Left cardiac atrium (tissue), 4 donors: ENCODE results near the gene TNS3. TPM values are rescaled to one million over a fixed set of nuclear protein-coding genes. Genes with fewer than 3 reads are reported as not detected.
A peak's percentile ranks its signal among the peaks of the same experiment; 100 is the strongest.

Source experiments
- ATAC-seq, 2 donors: fragments of 200-7000 bp; cut with Tn5 transposase; one replicate each; pipeline ENCODE4 v1.9.1; 2020; ENCODE audit warnings: mild to moderate bottlenecking in 2 of 2, moderate library complexity in 2 of 2
- DNase-seq: peaks from one replicate; pipeline ENCODE4 v3.0.0-alpha.2; 2020
- intact Hi-C, 2 donors: fragments of 100-400 bp; cut with DNase I; formaldehyde crosslinking; loops; one replicate each; pipeline versions ENCODE4 v1.14.1 to v1.15.1; 2022 to 2023
- total RNA-seq, 2 donors: library from RNA; stranded (reverse); fragmentation: NEBNext Ultra II Directional; extraction: Animal tissue kit (Norgen Biotek cat#: 25700); gene quantifications; one replicate each; pipeline ENCODE4 v1.2.1, GENCODE V29; 2021
- donor health status: DM: no; HTN: yes; CAD: no.
- donor health status: DM: no; HTN: yes; CAD: no; lungs with severe emphysema.
- donor health status: DM: yes; HTN: yes; CAD: no.
- donor health status: Dilated cardiomyopathy.

TNS3 gene
- total RNA-seq, 2 donors from 2014 or later: 51.4 to 66.9 TPM

DNA sequence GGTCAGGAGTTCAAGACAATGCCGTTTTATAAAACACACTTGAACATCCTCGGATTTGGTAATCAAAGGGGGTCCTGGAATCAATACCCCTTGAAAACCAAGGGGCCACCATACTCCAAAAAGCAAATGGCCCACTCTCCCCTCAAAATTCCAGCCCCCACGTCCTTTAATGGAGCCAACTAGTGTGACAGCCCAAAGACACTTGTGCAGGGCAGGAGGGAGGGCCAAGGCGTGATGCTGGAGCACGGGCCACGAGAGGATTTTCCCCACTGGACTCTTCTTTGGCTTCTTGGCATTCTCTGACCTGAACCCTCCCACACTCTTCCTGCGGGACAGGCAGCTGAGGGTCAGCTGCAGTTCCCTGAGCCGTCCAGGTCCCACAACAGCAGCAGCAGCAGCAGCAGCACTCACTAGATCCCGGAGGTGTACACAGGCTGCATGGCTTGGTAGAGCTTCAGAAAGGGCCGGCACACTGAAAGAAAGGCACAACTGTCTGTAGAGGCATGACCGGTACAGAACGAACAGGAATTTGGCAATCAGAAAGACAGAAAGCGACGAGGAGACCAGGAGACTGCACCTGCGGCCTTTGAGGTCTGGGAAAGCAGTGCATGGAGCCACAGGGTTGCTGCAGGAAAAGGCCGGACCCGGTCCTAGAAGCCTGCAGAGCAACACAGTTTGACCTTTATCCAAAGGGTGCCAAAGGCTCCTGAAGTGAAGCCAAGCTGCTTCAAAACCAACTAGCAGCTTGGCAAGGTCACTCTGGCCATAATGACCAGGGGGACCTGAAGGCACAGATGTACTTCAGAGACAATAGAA lies 168.2 kb downstream of the TNS3 start:
- intact Hi-C loops: no loop called here
- DNase-seq (no peak), ATAC-seq (peak in 1 of 2 donors; percentile 46)

DNA sequence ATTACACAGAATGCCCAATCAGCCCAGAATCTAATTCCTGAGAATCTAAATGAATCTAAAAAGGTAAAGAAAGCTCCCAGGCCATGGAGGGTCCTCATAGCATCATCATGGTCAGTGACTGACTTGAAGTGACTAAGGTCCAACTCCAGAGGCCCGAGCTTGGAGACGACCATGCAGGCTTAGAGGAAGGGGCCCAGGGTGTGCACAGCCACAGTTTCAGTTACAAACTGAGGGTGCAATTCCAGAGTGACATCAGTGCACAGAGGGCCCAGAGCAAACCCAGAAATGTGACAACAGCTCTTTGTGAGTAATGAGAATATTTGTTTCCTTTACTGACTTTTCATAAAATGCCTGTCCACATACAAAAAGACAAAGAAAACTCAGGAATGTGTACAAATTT lies 170.0 kb downstream of the TNS3 start:
- ATAC-seq: no peak
- DNase-seq: no peak
- intact Hi-C loops: no loop called here

DNA sequence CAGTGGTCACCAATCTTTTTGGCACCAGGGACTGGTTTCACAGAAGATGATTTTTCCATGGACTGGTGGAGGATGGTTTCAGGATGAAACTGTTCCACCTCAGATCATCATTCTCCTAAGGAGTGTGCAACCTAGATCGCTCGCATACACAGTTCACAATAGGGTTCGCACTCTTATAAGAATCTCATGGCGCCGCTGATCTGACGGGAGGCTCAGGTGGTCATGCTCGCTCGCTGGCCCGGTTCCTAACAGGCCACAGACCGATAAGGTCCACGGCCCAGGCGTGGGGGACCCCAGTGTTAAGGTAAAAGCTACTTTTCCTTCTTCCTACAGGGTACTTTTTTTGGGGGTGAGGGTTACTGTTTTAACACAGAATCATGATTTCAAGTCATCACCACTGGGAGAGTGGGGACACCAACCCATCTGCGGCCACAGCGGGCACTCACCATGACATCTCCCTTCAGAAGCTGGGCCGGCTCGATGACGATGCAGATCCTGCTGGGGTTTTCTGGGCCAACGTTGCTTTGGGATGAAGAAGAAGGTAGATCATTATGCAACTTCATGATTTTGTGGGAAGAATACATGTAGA lies 170.5 kb downstream of the TNS3 start:
- DNase-seq (no peak), ATAC-seq (no peak)
- intact Hi-C loops: no loop called here

DNA sequence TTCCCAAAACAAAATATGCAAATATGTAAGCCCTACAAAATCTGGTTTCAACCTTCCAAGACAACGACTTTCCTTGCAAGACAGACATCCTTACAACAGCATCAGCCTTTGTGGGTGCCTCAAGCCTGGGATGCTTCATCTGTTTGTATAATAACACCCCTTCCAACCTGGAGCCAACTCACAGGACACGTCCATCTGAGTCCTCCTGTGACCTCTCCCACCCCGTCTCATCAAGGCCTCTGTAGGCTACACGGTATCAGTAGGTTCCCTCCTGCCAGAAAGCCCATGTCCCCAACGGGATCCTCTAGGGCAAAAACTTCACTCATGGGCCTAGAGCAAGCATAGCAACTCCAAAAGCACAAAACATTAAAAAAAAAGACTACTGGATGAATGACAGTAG lies 173.2 kb downstream of the TNS3 start:
- ATAC-seq (no peak), DNase-seq (no peak)
- intact Hi-C loops: no loop called here

DNA sequence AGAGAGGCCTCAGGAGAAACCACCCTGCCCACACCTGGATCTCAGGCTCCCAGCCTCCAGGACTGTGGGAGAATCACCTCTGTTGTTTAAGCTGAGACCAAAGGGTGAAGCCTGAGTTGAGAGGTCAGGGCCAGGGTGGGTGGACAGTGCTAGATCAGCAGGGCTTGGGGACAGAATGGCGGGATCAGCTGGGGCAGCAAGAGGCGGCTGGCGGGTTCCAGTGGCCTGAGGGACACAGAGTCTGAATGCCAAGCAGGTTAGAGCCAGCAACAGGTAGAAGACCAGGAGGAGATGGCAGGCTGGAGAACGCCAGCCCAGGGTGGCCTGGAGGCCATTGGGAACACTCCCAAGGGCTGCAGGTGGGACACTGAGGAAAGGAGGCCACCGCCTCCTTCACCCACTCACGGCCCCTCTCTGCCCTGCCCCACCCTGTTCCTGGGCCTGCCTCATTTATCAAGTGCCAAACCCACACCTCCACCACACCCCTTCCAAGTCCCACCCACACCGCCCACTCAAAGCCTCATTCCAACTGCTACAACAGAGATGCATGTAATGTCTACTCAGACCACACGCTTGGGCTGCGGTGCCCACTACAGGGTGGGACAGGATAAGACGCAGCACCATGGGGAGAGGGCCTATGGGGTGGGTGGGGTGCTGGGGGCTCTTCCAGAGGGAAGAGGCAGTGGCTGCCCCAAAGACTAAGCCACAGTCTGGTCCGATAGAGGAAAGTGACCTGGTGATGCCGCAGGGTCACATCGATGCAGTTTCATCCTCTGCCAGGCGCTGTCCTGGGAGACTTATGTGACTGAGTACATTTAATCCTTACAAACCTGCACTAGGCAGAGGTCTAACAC lies 173.9 kb downstream of the TNS3 start:
- DNase-seq (no peak), ATAC-seq (no peak)
- intact Hi-C loops: no loop called here

DNA sequence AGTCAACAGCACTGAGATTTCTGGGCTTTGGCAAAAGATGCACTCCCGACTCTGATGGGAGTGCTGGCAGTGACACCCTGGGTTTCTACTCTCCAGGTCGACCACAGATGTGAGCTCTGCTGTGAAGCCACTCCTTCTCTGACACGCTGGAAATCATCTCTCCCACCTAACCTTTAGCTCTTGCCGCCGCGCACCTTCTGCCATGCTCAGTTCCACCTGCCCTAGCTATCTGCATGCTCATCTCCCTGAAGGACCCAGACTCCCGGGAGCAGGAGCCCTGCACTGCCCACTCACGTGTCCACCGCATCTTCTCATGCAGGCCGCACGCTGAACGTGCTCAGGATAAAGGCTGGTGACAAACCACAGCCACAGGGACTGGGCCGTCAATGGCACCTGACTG lies 174.8 kb downstream of the TNS3 start:
- intact Hi-C loops: no loop called here
- DNase-seq (no peak), ATAC-seq (no peak)

DNA sequence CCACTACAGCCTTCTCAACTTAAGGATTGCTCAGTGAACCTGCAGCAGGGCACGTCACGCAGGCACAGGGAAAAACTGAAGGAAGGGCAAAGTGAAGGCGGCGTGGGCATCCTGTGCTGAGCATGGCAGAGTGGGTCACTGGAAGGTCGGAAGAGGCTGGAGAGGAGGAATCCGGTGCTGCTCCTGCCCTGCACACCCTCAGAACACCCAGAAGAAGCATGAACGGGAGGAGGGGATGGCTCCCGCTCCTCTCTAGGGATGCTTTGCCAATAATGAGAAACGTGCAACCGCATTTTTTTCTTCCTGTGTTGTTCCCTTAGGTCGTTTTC lies 175.1 kb downstream of the TNS3 start:
- DNase-seq (no peak), ATAC-seq (peak in 1 of 2 donors; percentile 56)
- intact Hi-C loops: no loop called here

DNA sequence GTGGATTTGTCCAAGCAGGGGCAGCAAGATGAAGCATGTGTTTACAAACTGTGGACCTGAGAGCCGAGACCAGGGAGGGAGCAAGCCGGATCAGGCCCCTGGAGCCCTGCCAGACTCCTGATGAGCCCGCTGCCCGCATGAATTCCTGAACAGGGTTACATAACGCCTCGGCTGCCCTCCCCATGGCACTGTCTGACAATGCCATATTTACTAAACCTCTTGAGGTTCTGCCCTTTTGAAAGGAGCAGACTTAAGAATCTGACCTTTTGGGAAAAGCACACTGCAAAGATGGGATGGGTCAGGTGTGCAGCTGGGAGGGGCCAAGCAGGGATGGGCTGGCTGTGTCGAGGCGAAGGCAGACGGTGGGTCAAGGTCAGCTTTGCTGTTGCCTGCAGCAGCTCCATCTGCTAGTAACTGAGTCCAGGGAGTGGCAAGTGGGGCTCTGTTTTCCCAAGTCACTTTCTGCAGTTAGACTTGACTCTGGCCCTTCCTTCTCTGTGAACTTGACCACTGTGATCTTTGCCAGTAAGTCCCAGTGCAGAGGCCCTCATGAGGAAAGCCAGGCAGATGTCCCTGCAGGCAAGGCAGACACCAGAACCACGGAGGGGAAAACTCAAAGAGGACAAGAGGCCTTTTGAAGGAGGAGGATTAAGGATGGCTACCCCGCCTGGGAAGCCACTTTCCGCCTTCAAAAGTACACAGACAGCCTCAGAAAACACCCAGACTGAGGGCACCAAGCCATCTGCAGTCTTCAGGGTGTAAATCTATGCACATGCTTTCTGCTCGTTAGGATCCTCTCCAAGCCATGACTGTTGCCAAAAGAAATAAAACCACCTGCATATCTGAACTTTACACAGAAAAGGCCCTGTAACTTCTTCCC lies 175.8 kb downstream of the TNS3 start:
- peak; percentile 63 for DNase-seq
- peak; percentile 76 to 86 for ATAC-seq
- intact Hi-C loops: no loop called here

DNA sequence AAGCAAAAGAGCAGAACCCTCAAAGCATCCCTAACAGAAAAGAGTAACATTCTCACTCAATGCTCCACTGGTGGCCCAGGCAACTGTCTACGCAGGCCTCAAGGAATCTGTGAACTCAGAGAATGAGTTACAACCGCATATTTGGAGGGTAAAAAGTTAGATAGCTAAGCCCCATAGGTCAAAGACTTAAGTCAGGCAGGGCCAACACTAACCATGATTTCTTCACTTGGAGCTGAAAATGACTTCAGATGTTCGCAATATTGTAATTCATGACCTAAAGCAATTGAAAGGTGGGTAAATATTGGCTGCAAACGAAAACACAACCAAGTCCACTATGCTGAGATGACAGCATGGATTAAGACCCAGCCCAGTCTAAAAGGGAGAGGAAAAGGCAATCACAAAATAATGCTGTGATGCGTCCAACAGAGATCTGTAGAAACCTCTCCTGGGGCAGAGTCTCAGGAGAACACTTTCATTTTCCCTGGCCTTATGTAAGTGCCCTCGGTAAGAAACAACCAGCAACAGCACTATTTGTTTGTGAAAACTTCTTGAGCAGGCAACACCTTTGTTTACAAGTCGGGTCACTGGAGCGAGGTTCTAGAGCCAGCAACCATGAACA lies 176.5 kb downstream of the TNS3 start:
- intact Hi-C loops: no loop called here
- ATAC-seq: peak; percentile 16 to 38

DNA sequence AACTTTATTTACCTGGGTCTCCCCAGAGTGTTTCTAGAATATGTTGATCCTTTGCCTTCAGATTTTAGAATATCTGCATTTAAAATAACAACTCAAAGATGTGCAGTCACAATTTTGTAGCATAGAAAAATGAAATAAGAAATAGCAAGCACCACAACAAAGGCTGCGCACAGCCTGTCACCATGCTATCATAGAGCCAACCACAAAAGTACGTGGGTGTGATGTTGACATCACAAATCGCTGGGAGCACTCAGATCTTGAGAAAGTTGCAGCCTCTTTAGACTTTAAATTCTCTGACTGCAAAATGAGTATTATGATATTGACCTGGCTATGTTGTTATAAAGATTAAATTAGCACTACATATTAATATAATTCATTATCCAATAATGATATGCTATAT lies 177.9 kb downstream of the TNS3 start:
- DNase-seq (no peak), ATAC-seq (no peak)
- intact Hi-C loops: no loop called here

More for the DNA sequence above, 176.5 kb downstream of the TNS3 start:
- DNase-seq: no peak

DNA sequence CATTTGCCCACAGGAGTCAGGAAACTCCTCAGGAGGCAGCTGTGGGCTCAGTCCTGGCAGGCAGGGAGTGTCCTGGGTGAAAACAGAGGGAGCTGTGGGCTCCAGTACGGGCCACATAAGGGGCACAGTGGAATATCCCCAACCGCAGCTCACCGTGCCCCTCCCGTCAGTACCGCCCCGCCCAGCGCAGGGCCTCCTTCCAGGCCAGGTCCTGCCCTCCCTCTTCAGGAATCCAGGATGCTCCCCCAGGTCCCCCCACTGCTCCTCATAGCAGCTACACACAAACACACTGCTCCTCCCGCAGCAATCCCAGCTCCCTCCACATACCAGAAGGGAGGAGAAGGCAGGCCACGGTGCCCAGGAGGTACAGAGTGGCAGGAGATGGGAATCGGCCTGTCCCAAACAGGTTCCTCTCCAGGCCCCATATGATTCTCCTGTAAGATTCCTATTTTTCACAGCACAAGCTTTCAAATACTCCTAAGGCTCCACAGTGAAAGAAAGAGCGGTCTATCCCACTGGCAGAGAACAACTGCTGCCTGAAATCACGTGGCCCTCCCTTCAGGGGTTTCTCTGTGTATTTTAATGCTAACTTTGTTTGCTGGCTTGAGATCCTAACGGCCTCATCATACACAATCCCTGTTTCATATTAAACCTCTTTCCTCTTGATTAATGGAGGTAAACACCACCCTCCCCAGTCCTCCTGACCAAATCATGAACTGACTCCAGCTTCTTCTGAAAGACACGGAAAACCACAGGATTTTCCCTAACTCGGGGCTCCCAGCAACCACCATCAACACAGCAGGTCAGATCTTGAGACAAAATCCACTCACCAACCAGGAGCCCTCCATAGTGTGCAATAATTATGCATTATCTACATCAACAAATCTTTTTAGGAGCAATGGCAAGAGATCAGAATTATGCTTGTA lies 178.7 kb downstream of the TNS3 start:
- ATAC-seq (peak in 1 of 2 donors; percentile 19), DNase-seq (no peak)
- intact Hi-C loops: no loop called here

DNA sequence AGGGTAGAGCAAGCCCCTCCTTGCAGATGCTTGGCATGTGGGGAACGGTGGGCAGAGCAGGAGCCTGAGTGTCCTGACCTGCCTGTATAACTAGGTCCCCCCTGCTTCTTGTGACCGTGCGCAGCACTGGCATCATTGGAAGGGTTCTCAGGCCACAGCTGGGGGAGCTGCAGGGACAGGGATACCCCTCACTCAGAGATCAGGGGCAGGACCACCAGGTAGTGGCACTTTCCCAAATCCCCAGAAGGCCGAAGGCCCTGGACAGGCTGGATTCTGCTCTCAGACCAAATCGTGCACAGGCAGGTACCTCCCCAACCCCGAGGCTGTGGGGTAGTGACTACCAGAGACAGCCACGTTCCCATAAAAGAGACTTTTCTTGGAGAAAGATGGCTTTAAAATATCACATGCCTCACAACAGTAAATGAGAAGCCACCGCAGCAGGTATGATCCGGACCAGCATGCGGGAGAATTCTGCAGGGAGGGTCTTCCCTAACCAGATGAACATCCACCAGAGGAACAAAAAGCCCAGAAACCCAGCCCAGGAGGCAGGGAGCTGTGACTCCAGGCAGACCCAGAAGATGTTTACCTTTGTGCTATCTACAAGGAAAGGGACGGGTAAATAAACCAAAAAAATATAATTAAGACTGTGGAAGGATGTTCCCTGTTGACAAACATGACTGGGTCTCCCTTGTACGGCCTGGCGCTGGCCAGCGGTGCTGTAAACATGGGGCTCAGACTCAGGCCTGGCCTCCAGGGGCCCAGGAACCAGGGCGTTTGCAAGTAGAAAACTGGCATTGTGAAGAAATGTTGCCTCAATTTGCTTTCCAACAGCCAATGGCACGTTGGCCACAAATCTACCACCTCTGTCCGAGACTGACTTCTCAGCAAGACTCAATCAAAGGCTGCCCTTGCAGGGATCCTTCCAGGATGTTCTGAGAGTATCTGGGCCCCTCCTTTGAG lies 180.0 kb downstream of the TNS3 start:
- no peak for DNase-seq
- intact Hi-C loops: no loop called here

DNA sequence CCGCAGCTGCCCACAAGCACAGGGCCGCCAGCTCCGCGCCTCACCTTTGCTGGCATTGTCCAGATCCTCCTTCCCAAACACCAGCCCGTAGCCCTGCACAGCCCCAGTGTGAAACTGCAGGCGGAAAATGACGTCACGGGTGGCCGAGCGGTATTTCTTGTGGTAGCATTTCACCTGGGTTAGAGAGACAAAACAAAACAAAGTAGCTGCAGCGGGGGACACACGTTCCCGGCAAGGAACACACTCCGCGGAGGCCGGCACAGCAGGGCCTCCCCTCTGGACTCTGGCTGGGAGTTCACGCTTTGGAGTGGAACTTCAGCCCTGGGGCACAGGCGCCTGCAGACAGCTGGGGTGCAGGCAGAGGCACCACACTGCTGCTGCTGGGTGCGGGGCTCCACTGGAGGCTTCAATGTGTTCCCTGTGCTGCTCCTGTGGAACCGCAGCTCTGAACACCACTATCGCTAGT lies 181.1 kb downstream of the TNS3 start:
- intact Hi-C loops: no loop called here
- no peak for ATAC-seq
- DNase-seq: no peak

More for the DNA sequence above, 180.0 kb downstream of the TNS3 start:
- no peak for ATAC-seq

DNA sequence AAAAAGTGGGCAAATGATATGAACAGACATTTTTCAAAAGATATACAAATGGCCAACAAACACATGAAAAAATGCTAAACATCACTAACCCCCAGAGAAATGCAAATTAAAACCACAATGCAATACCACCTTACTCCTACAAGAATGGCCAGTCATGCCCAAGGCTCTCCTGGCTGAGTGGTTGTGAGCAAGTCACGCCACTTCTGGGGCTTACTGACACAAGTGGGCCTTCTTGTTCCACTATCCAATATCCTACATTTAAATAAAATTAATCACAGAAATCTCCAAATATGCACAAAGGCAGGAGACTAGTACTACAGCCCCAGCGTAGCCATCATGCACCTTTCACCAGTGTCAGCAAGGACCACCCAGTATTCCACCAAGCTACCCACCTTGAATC lies 181.9 kb downstream of the TNS3 start:
- DNase-seq (no peak), ATAC-seq (no peak)
- intact Hi-C loops: no loop called here

DNA sequence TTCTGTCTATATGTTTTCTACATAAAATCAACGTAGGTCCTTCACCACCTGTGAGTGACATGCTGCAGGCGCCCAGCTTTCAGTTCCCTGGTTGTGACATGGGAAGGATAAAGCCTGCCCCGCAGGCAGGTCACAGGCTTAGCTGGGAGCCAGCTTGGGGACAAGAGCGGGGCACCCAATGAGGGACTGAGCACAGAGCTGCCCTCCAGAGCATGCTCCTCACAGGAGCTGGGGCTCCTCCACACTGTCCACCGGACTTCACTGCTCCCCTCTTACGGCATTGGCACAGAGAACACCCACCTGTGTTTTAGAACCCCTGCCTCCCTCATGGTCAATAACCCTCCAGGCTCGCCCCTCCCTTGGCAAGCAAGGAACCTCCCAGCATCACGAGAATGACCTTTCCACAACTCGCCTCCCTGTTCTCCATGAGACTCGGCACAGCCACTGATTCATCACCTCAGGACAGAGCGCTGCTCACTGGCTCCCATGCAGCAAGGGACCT lies 187.1 kb downstream of the TNS3 start:
- no peak for DNase-seq
- intact Hi-C loops: no loop called here
- no peak for ATAC-seq

DNA sequence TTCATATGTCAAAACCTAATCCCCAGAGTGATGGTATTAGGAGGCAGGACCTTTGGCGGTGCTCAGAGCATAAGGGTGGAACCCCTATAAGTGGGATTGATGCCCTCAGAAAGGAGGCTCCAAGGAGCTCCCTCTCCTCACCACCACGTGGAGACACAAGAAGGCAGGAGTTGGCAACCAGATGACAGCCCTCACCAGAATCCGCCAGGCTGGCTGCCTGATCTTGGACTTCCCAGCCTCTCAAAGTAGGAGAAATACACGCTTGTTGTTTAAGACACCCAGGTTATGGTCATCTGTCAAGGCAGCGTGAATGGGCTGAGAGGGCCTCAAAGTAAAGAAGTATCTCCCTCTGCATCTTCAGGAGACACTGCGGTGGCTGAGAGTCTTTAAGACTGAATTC lies 187.7 kb downstream of the TNS3 start:
- DNase-seq: no peak
- intact Hi-C loops: no loop called here
- no peak for ATAC-seq
